MCF 10A (cell line): ENCODE results near the gene KCNAB1. TPM values are rescaled to one million over a fixed set of nuclear protein-coding genes. Genes with fewer than 3 reads are reported as not detected.

Experiments
- BruUV-seq: library from RNA; stranded (reverse); fragments of 400-500 nt; replicated peaks from 2 replicates; lab custom pipeline; 2021; lab: Mats Ljungman, UMichigan
- CTCF ChIA-PET: fragments of 300-600 bp; sonication (Branson Sonifier 250); formaldehyde crosslinking; extraction: SDS; loops from one replicate; lab custom pipeline; 2021; ENCODE audit warnings: antibody characterized with exemption, inconsistent platforms; lab: Yijun Ruan, JAX
- POLR2A ChIA-PET: fragments of 300-600, 350-650 bp; sonication (Branson Sonifier 250); formaldehyde crosslinking; extraction: SDS; loops from one replicate; lab custom pipeline; 2020; ENCODE audit warnings: antibody characterized with exemption, inconsistent platforms; lab: Yijun Ruan, JAX
- DNase-seq: peaks from one replicate; pipeline ENCODE4 v3.0.0-alpha.2; 2018; ENCODE audit not compliant: unreplicated experiment
- H3K27ac Mint-ChIP-seq: one replicate; pipeline ENCODE4 v1.8.0; 2022; ENCODE audit warnings: mild to moderate bottlenecking, low read depth, mixed read lengths; ENCODE audit not compliant: unreplicated experiment
- H3K27me3 Mint-ChIP-seq: one replicate; pipeline ENCODE4 v1.8.0; 2022; ENCODE audit warnings: mixed read lengths; ENCODE audit not compliant: insufficient read depth, unreplicated experiment
- H3K36me3 Mint-ChIP-seq: one replicate; pipeline ENCODE4 v1.8.0; 2022; ENCODE audit warnings: mild to moderate bottlenecking, moderate library complexity, mixed read lengths; ENCODE audit not compliant: insufficient read depth, unreplicated experiment
- H3K4me1 Mint-ChIP-seq: one replicate; pipeline ENCODE4 v1.8.0; 2022; ENCODE audit warnings: mixed read lengths; ENCODE audit not compliant: insufficient read depth, unreplicated experiment
- H3K4me3 Mint-ChIP-seq: one replicate; pipeline ENCODE4 v1.8.0; 2022; ENCODE audit warnings: mild to moderate bottlenecking, moderate library complexity, mixed read lengths; ENCODE audit not compliant: unreplicated experiment
- H3K9me3 Mint-ChIP-seq: one replicate; pipeline ENCODE4 v1.8.0; 2022; ENCODE audit warnings: mixed read lengths; ENCODE audit not compliant: unreplicated experiment
- CTCF ChIP-seq: fragments of 200-600 bp; IDR thresholded peaks from one replicate; pipeline ENCODE4 v1.8.0; 2022; ENCODE audit warnings: antibody characterized with exemption, mild to moderate bottlenecking; ENCODE audit not compliant: unreplicated experiment
- intact Hi-C: fragments of 100-400 bp; cut with micrococcal nuclease; formaldehyde crosslinking; loops from 2 replicates; pipeline ENCODE4 v1.14.1; 2022
- total RNA-seq: library from RNA; stranded (reverse); gene quantifications from 2 replicates; pipeline ENCODE4 v1.2.3, GENCODE V29; 2022

Gene KCNAB1
- total RNA-seq, 1 experiment from 2014 or later = 0.44 TPM

- Mint-ChIP-seq H3K4me1 (peaks cover under 1% of the 10 kb centered on the region), H3K27ac (no peak overlapping the region), H3K36me3 (no peaks in the 10 kb centered on the region), H3K9me3 (no peaks in the 10 kb centered on the region), H3K27me3 (peaks cover 27% of the 10 kb centered on the region), H3K4me3 (no peak overlapping the region)
- ChIA-PET CTCF (interaction anchor here (0.6 to 19.3 kb wide), 11 partner anchors 11 to 625 kb away, joined by 3 to 274 read pairs (median 4); partner anchors contain the start of gene SSR3), POLR2A (no interaction called here)
- BruUV-seq = no TSS peak
- no peak for TF ChIP-seq CTCF
- DNase-seq = no peak
- intact Hi-C loops = no loop called here
Measured at GRCh38 chr3:156511987-156512677, 391.8 kb downstream of the KCNAB1 start.

- Mint-ChIP-seq H3K27me3 (peaks cover 36% of the 10 kb centered on the region), H3K9me3 (no peaks in the 10 kb centered on the region), H3K27ac (no peak overlapping the region), H3K4me3 (no peak overlapping the region), H3K4me1 (peaks cover 6% of the 10 kb centered on the region), H3K36me3 (no peaks in the 10 kb centered on the region)
- no TSS peak for BruUV-seq
- CTCF ChIA-PET = interaction anchor here (0.6 to 19.3 kb wide), 8 partner anchors 30 to 624 kb away, joined by 3 to 274 read pairs (median 3); partner anchors contain the start of gene SSR3
- DNase-seq = no peak
- intact Hi-C loops = no loop called here
- no peak for TF ChIP-seq CTCF
- POLR2A ChIA-PET = interaction anchor here (0.6 to 0.9 kb wide), 2 partner anchors 48 to 57 kb away, joined by 3 to 4 read pairs; no protein-coding TSS in a partner anchor
Measured at GRCh38 chr3:156513619-156514018, 393.2 kb downstream of the KCNAB1 start.

- intact Hi-C loops = no loop called here
- H3K4me1 Mint-ChIP-seq = peaks cover 6% of the 10 kb centered on the region
- no TSS peak for BruUV-seq
Measured at GRCh38 chr3:156516284-156516683, 395.9 kb downstream of the KCNAB1 start.

More at GRCh38 chr3:156516284-156516683, 395.9 kb downstream of the KCNAB1 start:
- H3K36me3 Mint-ChIP-seq = no peaks in the 10 kb centered on the region
- no peak for DNase-seq
- no peak overlapping the region for H3K4me3 Mint-ChIP-seq
- TF ChIP-seq CTCF = no peak
- ChIA-PET CTCF (interaction anchor here (0.6 to 19.3 kb wide), 6 partner anchors 12 to 522 kb away, joined by 3 to 274 read pairs (median 5); no protein-coding TSS in a partner anchor), POLR2A (interaction anchor here (0.7 to 1.6 kb wide), 3 partner anchors 9 to 74 kb away, joined by 3 to 6 read pairs (median 5); no protein-coding TSS in a partner anchor)
- H3K27ac Mint-ChIP-seq = no peak overlapping the region
- H3K27me3 Mint-ChIP-seq = peaks cover 33% of the 10 kb centered on the region
- H3K9me3 Mint-ChIP-seq = no peaks in the 10 kb centered on the region
